Stimulated activated naive CD8-positive, alpha-beta T cell treated with anti-CD3 and anti-CD28 coated beads, Interleukin-15, Interleukin-2, amounts not matched to agents 100 ng/mL and 50 ng/mL, for 24 hours (primary cell): ENCODE results near the gene CDC42BPA.

Experiments
- H3K27ac Mint-ChIP-seq: one replicate; pipeline ENCODE4 v1.8.0; 2021; ENCODE audit warnings: mild to moderate bottlenecking, mixed read lengths
- H3K27me3 Mint-ChIP-seq: one replicate; pipeline ENCODE4 v1.8.0; 2021; ENCODE audit warnings: mixed read lengths
- H3K36me3 Mint-ChIP-seq: one replicate; pipeline ENCODE4 v1.8.0; 2021; ENCODE audit warnings: low read depth, mixed read lengths
- H3K4me1 Mint-ChIP-seq: one replicate; pipeline ENCODE4 v1.8.0; 2021; ENCODE audit warnings: low read depth, mixed read lengths
- H3K4me3 Mint-ChIP-seq: one replicate; pipeline ENCODE4 v1.8.0; 2021; ENCODE audit warnings: mild to moderate bottlenecking, mixed read lengths
- H3K9me3 Mint-ChIP-seq: one replicate; pipeline ENCODE4 v1.8.0; 2021; ENCODE audit warnings: mixed read lengths

CDC42BPA gene

DNA sequence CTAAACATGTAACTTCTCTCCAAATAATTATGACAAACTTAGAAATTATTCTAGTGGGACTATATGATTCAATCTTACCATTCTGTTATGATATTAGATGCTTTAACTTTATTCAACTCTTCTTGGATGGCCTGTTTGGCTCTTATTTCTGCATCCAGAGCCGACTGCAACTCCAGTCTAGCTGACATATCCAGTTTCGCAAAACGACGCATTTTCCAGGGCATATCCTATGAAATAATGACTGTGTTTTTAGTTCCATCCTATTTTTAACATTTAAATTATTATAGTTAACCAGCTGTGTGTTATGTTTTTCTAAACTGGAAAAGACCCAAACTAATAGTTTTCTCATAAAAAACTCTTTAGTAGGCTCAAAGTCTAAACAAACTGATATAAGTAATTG is 244.5 kb downstream of the CDC42BPA start:
- Mint-ChIP-seq H3K9me3 (no peaks in the 10 kb centered on the region), H3K4me1 (no peaks in the 10 kb centered on the region), H3K4me3 (no peak overlapping the region), H3K27ac (no peak overlapping the region), H3K36me3 (no peaks in the 10 kb centered on the region), H3K27me3 (peaks cover 15% of the 10 kb centered on the region)

- H3K4me3 Mint-ChIP-seq, result no peak overlapping the region
- peaks cover 15% of the 10 kb centered on the region for H3K27me3 Mint-ChIP-seq
- H3K9me3 Mint-ChIP-seq, result no peaks in the 10 kb centered on the region
- no peaks in the 10 kb centered on the region for H3K4me1 Mint-ChIP-seq
- no peaks in the 10 kb centered on the region for H3K36me3 Mint-ChIP-seq
- no peak overlapping the region for H3K27ac Mint-ChIP-seq
These were observed 245.3 kb downstream of the CDC42BPA start for GRCh38 chr1:227072991-227073390.

- Mint-ChIP-seq H3K36me3 (no peaks in the 10 kb centered on the region), H3K9me3 (no peaks in the 10 kb centered on the region), H3K4me1 (no peaks in the 10 kb centered on the region), H3K4me3 (no peak overlapping the region), H3K27me3 (peaks cover 12% of the 10 kb centered on the region), H3K27ac (no peak overlapping the region)
These were observed 246.3 kb downstream of the CDC42BPA start for GRCh38 chr1:227071895-227072587.

- no peaks in the 10 kb centered on the region for H3K4me1 Mint-ChIP-seq
- H3K4me3 Mint-ChIP-seq, result no peak overlapping the region
- no peaks in the 10 kb centered on the region for H3K36me3 Mint-ChIP-seq
- no peaks in the 10 kb centered on the region for H3K9me3 Mint-ChIP-seq
- peaks cover 9% of the 10 kb centered on the region for H3K27me3 Mint-ChIP-seq
- no peak overlapping the region for H3K27ac Mint-ChIP-seq
These were observed 247.5 kb downstream of the CDC42BPA start for GRCh38 chr1:227070638-227071285.

GRCh38 chr1:227069490-227069889 is 248.8 kb downstream of the CDC42BPA start:
- Mint-ChIP-seq H3K9me3 (no peaks in the 10 kb centered on the region), H3K4me3 (no peak overlapping the region), H3K27me3 (peaks cover 18% of the 10 kb centered on the region), H3K27ac (no peak overlapping the region), H3K36me3 (no peaks in the 10 kb centered on the region), H3K4me1 (no peaks in the 10 kb centered on the region)

GRCh38 chr1:227068883-227069282 is 249.4 kb downstream of the CDC42BPA start:
- Mint-ChIP-seq H3K4me3 (no peak overlapping the region), H3K4me1 (no peaks in the 10 kb centered on the region), H3K27ac (no peak overlapping the region), H3K36me3 (no peaks in the 10 kb centered on the region), H3K27me3 (peaks cover 20% of the 10 kb centered on the region), H3K9me3 (no peaks in the 10 kb centered on the region)

GRCh38 chr1:227066999-227067398 is 251.3 kb downstream of the CDC42BPA start:
- Mint-ChIP-seq H3K4me1 (no peaks in the 10 kb centered on the region), H3K27me3 (peaks cover 23% of the 10 kb centered on the region), H3K36me3 (no peaks in the 10 kb centered on the region), H3K9me3 (no peaks in the 10 kb centered on the region), H3K27ac (no peak overlapping the region), H3K4me3 (no peak overlapping the region)

GRCh38 chr1:227065311-227065710 is 253.0 kb downstream of the CDC42BPA start:
- H3K36me3 Mint-ChIP-seq, result no peaks in the 10 kb centered on the region
- H3K4me1 Mint-ChIP-seq, result no peaks in the 10 kb centered on the region
- peaks cover 21% of the 10 kb centered on the region for H3K27me3 Mint-ChIP-seq
- H3K4me3 Mint-ChIP-seq, result no peak overlapping the region
- H3K27ac Mint-ChIP-seq, result no peak overlapping the region
- H3K9me3 Mint-ChIP-seq, result peaks cover 2% of the 10 kb centered on the region

DNA sequence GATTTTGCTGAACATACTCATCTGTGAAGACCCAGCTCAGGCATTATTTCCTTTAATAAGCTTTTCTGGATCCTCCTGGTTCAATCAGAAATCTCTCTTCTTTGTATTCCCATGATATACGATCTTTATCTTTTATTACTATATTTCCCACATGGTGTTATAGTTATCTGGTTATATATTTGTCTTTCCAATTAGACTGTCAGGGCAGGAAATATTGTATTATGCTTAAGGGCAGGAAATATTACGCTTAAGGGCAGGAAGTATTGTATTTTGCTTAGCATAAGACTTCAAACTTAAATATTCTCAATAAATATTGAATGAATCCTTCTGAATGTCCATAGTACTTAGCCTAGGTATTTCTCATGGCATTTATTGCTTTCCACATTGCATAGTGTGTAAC is 256.0 kb downstream of the CDC42BPA start:
- Mint-ChIP-seq H3K4me1 (no peaks in the 10 kb centered on the region), H3K36me3 (no peaks in the 10 kb centered on the region), H3K4me3 (no peak overlapping the region), H3K9me3 (peaks cover 12% of the 10 kb centered on the region), H3K27me3 (peaks cover 23% of the 10 kb centered on the region), H3K27ac (no peak overlapping the region)

DNA sequence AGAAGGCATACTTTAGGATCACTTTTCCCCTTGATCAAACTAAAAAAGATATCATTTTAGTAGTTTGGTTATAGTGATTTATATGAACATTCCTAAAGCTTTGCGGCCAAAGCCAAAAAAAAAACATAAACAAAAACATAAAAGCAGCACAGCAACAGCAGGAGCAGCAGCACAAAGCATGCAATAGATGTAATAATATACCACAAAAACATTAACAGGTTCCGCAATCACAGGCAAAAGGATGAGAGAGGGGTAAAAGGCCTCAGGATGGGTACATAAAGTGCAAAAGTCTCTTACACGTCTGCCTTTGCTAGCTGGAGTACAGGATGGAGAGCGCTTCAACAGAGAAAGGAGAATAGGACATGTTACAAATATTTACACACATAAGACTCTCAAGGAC is 259.2 kb downstream of the CDC42BPA start:
- Mint-ChIP-seq H3K27me3 (peaks cover 10% of the 10 kb centered on the region), H3K9me3 (peaks cover 12% of the 10 kb centered on the region), H3K27ac (no peak overlapping the region), H3K4me1 (no peaks in the 10 kb centered on the region), H3K4me3 (no peak overlapping the region), H3K36me3 (no peaks in the 10 kb centered on the region)

GRCh38 chr1:227058321-227058751 is 260.0 kb downstream of the CDC42BPA start:
- H3K27ac Mint-ChIP-seq, result no peak overlapping the region
- H3K4me1 Mint-ChIP-seq, result no peaks in the 10 kb centered on the region
- no peak overlapping the region for H3K4me3 Mint-ChIP-seq
- H3K27me3 Mint-ChIP-seq, result peaks cover 10% of the 10 kb centered on the region
- no peaks in the 10 kb centered on the region for H3K36me3 Mint-ChIP-seq
- H3K9me3 Mint-ChIP-seq, result peaks cover 12% of the 10 kb centered on the region

GRCh38 chr1:227049253-227049652 is 269.0 kb downstream of the CDC42BPA start:
- Mint-ChIP-seq H3K4me1 (no peaks in the 10 kb centered on the region), H3K27me3 (peaks cover 3% of the 10 kb centered on the region), H3K9me3 (no peaks in the 10 kb centered on the region), H3K4me3 (no peak overlapping the region), H3K27ac (no peak overlapping the region), H3K36me3 (no peaks in the 10 kb centered on the region)

DNA sequence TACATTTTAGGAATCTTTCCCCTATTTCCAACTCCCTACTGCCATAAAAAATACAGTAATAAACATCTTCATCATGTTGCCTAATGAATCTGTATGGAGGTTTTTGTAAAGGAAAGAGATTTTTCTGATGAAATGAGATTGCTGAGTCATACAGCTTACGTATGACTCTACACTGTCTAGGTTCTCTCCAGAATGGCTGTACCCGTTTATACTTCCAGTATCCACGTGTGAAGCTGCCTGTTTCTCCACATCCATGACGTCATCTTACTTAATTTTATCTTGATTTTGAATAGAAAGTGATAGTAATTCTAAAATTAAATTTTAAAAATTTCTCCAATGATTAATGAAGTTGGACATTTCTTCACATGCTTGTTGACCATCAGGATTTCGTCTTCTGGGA is 274.5 kb downstream of the CDC42BPA start:
- Mint-ChIP-seq H3K27me3 (peaks cover 12% of the 10 kb centered on the region), H3K9me3 (no peaks in the 10 kb centered on the region), H3K36me3 (no peaks in the 10 kb centered on the region), H3K27ac (no peak overlapping the region), H3K4me3 (no peak overlapping the region), H3K4me1 (no peaks in the 10 kb centered on the region)

GRCh38 chr1:227042292-227042691 is 276.0 kb downstream of the CDC42BPA start:
- H3K9me3 Mint-ChIP-seq, result peaks cover 1% of the 10 kb centered on the region
- H3K4me3 Mint-ChIP-seq, result no peak overlapping the region
- no peak overlapping the region for H3K27ac Mint-ChIP-seq
- H3K36me3 Mint-ChIP-seq, result no peaks in the 10 kb centered on the region
- peaks cover under 1% of the 10 kb centered on the region for H3K4me1 Mint-ChIP-seq
- peaks cover 12% of the 10 kb centered on the region for H3K27me3 Mint-ChIP-seq

GRCh38 chr1:227038401-227038800 is 279.9 kb downstream of the CDC42BPA start:
- H3K27me3 Mint-ChIP-seq, result peaks cover 8% of the 10 kb centered on the region
- no peaks in the 10 kb centered on the region for H3K36me3 Mint-ChIP-seq
- H3K4me1 Mint-ChIP-seq, result peaks cover 3% of the 10 kb centered on the region
- peaks cover 4% of the 10 kb centered on the region for H3K9me3 Mint-ChIP-seq
- no peak overlapping the region for H3K4me3 Mint-ChIP-seq
- no peak overlapping the region for H3K27ac Mint-ChIP-seq

- H3K4me3 Mint-ChIP-seq, result no peak overlapping the region
- H3K27ac Mint-ChIP-seq, result no peak overlapping the region
- peaks cover 4% of the 10 kb centered on the region for H3K9me3 Mint-ChIP-seq
- H3K36me3 Mint-ChIP-seq, result no peaks in the 10 kb centered on the region
- H3K4me1 Mint-ChIP-seq, result peaks cover 3% of the 10 kb centered on the region
- peaks cover 3% of the 10 kb centered on the region for H3K27me3 Mint-ChIP-seq
These were observed 281.2 kb downstream of the CDC42BPA start for GRCh38 chr1:227037121-227037520.
